G401 (cell line): ENCODE results near the gene MYO1D. TPM values are rescaled to one million over a fixed set of nuclear protein-coding genes. Genes with fewer than 3 reads are reported as not detected.
"Not testable (repeated sequence)": the region's sequence is repeated elsewhere in the genome, so short reads cannot be mapped to it uniquely, and the experiment has no call there.

Experiments used
- DNase-seq: peaks from one replicate; pipeline ENCODE4 v3.0.0-alpha.2; 2015; ENCODE audit warnings: low spot score
- in situ Hi-C: cut with HindIII; loops from 2 replicates; pipeline ENCODE4 v1.10.0; 2016; ENCODE audit warnings: low sequenced_read_pairs, mixed read lengths
- total RNA-seq: library from RNA; depleted of rRNA; stranded (reverse); fragments of >200 nt; shearing (Covaris generic); gene quantifications from 2 replicates; pipeline ENCODE4 v1.2.3, GENCODE V29; 2014

Gene MYO1D
- total RNA-seq, 1 experiment from 2014 or later: 3.7 TPM

DNA sequence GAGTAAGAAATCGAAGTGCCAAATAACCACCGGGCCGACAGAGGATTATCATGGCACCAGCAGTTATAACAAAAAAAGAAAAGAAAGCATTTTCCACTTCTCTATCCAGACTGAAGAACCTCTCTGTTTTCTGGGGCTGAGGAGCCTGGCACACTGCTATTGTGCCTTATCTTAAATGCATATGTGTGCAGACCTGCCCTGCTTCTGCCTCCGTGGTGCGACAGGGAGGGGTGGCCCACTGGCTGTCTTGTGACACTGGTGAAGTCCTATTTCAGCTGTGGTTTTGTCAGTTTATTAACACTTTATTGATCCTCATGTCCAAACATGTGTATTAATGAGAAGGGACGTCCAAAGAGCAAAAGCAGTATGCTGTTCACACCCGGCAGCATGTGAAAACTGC is 334.7 kb downstream of the MYO1D start:
- in situ Hi-C loops: no loop called here
- no peak for DNase-seq

DNA sequence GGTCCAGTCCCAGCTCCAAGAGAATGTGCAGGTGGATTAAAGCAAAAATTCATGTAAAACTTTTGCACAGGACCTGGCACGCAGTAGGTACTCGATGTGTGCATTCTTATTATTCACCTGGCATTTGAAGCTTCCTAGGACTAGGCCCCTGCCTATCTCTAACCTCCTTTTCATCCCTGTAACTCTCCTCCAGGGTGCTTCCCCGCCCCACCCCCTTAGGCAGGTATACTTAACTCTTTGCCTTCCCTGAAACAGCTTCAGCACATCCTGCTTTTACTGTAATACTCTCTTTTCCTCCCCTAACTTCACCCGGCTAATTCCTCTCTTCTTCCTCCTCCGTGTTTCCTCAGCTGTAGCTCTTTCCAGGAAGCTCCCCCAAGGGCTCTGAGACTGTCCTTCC is 335.3 kb downstream of the MYO1D start:
- DNase-seq: no peak
- in situ Hi-C loops: no loop called here

DNA sequence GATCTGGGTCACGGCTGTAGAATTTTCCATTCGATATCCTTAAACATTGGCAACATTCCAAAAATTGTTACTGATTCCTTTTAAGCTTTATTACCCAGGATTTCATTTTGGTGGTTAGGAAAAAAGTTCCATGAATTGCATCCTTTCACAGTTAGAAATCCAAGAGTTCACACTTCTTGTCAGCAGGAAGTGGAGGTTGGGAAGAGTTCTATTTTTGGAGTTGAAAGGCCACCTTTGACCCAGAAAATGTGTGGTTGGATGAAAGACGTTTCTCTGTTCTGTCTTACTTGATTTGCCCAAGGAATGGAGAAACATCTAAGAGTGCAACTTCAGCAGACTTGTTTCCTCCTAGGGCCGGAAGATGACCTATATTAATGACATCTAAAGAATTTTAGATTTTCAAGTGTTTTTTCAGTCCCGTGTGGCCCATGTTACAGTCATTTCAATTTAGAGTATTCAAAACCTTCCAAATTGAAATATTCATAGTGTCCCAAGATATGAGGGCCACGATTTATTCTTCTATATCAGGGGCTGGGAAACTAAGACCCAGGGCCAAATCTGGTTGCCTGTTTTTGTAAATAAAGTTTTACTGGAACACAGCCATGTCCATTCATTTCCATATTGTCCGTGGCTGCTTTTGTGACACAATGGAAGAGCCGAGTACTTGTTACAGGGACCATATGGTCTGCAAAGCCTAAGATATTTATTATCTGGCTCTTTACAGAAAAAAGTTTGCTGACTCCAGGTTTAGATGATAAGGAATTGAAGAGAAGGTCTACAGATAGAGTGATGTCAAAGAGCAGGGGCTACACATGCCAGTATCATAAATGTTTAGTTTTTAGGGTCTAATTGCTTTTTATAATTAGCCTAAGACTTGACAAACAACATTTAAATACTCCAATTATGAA is 339.9 kb downstream of the MYO1D start:
- no peak for DNase-seq
- in situ Hi-C loops: no loop called here

DNA sequence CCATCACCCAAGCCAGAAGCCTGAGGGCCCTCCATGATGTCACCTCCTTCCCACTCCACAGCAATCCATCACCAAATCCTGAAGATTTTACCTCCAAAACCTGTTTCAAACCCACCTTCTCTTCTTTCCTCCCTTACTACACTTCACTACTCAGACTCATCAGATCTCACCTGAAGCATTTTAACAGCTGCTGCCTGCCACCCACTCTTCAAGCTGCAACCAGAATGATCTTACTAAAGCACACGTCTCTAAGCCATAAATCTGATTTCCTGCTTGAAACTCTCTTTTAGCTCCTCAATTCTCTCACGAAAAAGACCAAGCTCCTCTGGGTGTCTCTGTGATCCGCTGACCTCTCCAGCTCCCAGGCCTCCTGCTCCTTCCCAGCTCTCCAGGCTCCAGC is 343.6 kb downstream of the MYO1D start:
- DNase-seq: no peak
- in situ Hi-C loops: no loop called here

DNA sequence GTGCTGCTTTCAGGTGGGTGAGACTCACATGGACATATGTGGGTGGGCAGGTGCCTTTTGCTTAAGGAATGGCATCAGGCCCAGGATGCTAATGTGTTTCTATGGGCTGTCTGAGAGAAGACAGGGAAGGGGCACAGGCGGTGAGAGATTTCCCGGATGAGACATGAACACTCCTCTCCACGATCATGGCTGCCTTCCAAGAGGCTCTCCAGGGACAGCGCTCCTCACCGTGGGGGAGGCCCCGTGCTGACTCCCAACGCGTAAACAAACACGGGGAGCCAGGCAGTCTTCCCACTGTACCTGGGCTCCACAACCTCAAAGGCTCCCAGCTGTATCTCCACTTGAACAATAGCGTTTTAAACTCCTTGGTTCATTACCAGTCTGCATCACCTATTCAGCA is 347.3 kb downstream of the MYO1D start:
- in situ Hi-C loops: no loop called here
- DNase-seq: no peak

DNA sequence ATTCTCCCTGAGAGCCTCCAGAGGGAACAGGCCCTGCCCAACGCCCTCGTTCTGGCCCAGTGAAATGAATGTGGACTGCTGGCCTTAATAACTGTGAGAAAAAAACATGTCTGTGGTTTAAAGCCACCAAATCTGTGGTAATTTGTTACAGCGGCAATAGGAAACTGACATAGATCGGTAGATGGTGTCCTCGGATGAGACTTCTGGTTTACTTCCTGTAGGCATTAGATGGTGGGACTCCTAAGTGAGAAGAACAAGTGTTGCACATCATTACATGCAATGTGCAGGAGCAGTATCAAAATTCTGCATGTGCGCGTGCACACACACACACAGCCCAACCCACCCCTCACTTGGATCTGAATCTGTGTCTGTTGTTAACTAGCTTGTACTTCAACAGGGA is 348.1 kb downstream of the MYO1D start:
- no peak for DNase-seq
- in situ Hi-C loops: no loop called here

DNA sequence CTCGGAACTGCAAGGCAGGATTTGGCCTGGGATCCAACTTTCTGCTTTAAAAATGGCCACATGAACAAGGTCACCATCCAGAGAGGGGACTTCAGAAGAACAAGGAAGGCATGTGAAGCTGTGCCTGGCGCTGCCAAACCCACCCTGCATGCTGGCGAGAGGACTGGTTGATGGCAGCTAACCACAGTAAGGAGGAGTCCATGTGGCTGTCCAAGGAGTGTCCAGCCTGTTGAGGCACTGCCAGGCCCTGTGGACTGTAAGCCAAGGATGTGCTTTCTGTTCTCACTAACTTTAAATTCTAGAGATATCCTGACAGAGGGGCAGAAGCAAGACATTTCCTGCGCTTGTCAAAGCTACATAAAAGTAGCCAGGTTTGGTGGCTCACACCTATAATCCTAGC is 349.8 kb downstream of the MYO1D start:
- no peak for DNase-seq
- in situ Hi-C loops: no loop called here

DNA sequence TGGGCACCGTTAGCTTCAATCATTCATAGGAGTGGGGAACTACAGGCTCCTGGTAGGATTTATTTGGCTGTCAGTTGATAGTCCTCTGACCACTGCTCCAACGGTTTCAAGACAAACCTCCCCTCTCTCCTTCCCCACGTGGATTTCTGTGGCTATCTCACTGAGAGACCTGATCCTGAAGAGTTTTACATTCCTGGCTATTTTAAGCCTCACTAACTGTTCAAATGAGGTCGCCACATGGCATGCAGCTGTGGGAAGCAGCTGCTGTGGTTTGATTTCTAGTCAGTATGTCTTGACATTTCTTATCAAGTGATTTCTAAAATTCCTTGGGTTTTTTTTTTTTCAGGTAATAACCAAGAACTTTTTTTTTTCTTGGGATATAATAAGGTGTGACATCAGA is 351.8 kb downstream of the MYO1D start:
- in situ Hi-C loops: no loop called here
- DNase-seq: no peak

DNA sequence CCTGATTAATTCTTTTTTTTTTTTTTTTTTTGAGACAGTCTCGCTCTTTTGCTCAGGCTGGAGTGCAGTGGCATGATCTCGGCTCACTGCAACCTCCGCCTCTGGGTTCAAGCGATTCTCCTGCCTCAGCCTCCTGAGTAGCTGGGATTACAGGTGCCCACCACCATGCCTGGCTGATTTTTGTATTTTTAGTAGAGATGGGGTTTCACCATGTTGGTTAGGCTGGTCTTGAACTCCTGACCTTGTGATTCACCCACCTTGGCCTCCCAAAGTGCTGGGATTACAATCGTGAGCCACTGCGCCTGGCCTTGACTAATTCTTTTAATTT is 352.4 kb downstream of the MYO1D start:
- DNase-seq, in situ Hi-C loops: not testable (repeated sequence)

DNA sequence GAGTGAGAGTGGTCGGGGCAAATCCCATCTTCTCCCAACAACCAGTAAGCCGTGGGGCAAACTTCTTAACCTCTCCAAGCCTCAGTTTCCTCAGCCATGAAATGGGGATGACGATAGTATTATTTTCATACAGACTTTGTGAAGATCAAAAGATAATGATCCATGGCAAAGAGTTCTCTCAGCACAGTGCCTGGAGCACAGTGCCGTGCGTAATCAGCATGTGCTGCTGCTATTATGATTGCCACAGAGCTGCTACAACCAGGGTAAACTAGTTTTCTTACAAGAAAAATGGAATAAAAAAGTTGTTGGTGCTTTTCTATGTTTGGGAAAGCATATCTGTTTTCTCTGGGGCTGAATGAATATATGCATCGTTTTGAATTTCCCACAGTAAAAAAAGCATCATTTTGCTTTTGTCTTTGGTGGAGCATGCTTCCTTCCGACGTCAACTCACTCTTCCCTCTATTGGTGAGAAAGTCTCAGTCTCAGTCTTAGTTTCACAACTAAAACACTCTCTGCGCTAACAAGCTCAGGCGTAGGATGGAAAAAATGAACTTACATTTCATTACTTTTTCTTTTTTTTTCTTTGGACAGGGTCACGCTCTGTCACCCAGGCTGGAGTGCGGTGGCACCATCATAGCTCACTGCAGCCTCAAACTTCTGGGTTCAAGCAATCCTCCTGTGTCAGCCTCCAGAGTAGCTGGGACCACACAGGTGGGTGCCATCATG is 352.9 kb downstream of the MYO1D start:
- no peak for DNase-seq
- in situ Hi-C loops: no loop called here

DNA sequence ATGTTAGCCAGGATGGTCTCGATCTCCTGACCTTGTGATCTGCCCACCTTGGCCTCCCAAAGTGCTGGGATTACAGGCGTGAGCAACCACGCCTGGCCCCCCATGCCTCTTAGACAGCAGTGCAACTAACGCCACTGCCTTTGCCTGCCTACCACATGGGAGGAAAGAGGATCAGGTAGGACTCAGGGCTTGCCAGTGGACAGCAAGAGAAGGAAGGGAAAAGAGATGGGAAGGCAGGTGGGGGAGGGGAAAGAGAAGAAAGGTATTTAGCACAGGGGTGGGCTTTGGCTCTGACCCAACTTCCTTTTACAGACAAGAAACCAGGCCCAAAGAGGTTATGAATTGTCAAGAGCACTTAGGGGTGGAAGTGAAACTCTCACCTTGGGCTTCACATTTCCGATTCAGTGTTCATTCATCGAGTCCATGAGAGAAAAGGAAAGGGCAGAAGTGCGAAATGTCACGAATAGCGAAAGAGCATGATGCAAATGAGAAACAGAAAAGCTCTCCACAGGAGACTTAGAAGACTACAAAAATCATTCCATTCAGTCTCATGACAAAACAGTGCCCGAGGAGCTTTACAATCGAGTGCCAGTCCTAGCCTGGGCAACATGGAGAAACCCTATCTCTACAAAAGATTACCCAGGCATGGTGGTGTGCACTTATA is 353.8 kb downstream of the MYO1D start:
- no peak for DNase-seq
- in situ Hi-C loops: no loop called here

DNA sequence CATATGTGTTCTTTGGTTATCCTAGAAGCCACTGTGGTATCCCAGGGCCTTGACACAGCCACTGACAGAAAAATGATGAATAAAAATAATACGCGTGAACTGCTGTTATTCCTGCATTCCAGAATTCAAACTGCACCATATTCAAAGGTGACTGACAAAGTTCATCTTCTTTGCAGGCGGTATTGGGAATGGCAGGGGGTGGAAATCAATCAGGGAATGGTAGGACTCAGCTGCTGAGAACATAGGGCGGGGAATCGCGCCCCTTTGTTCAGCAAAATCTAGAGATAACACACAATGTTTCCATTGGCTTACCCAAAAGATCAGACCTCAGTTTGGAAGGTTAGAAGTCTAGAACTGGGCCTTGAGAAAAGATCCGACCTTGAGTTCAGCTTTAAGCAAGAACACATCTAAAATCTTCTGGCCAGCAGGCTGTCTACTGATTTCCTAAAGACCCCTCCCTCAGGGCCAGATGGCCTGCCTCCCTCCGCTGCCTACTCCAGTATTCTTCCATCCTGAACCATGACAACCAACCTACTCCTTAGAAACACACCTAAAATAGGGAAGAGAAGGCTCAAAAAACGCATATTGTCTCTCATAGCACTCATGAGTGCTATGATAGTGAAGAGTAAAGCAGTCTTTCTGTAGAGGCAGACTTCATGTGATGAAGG is 356.1 kb downstream of the MYO1D start:
- in situ Hi-C loops: no loop called here
- DNase-seq: no peak

DNA sequence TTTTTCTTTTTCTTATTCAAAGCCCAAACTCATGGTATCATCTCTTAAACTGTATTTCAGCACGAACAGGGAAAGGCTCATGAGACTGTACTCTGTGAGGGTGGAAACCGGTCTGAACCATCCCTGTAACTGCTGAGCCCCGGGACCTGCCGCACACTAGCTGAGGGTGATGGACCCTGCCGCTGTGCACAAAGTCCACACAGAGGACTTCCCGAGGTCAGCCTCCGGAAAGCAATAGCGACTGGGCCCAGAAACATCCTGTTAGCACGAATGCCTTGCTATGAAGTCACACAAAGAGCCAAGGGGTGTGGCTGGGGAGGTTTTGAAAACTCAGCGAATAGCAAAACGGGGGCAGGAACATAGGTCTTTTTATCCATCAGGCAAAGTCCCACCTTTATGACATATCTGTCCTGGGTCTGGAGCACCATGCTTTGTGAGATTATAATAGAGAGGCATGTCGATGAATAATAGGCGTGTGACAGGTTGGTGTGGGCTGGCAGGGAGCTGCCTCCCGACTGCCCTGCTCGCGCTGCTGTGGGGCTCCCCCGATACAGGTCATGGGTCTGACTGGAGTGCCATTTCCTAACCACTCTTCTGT is 356.7 kb downstream of the MYO1D start:
- in situ Hi-C loops: no loop called here
- peak; percentile 61 for DNase-seq

DNA sequence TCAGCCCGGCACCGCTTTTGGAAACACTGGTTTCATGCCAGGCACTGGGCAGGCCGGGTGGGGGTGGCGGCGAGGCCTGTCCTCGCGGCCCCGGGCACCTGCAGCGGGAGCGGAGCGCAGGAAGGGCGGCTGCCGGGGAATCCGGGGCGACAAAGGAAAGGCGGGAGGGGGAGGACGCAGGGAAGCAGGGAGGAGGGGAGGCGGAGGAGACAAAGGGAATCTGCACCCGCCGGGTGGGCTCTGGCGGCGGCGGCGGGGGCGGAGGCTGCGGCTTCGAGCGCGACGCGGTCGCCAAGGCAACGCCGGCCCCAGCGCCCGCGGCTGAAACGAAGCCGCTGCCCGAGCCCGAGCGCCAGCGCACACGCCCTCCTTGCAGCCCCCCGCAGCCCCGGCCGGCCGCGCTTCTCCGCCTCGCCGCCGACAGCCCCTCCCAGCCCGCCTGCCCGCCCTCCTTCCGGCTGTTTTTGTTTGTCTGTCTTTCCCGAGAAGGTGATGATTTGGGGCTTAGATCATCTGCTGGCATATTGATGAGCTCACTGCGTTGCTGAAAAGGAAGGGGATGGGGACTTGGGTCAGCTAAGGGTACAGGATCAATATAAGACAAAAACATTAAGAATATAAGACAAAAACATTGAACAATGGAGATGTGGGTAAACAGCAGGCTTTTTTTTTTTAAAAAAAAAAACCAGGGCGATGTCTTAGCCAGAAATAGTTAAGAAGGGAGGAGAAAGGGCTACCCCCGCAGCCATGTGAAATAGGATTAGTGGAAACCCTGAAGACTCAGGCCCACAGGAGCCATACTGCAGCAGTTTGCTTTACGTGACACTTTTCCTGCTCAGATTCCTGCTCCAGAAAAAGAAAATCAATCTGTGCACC is 357.5 kb downstream of the MYO1D start:
- DNase-seq: peak; percentile 75
- in situ Hi-C loops: no loop called here

DNA sequence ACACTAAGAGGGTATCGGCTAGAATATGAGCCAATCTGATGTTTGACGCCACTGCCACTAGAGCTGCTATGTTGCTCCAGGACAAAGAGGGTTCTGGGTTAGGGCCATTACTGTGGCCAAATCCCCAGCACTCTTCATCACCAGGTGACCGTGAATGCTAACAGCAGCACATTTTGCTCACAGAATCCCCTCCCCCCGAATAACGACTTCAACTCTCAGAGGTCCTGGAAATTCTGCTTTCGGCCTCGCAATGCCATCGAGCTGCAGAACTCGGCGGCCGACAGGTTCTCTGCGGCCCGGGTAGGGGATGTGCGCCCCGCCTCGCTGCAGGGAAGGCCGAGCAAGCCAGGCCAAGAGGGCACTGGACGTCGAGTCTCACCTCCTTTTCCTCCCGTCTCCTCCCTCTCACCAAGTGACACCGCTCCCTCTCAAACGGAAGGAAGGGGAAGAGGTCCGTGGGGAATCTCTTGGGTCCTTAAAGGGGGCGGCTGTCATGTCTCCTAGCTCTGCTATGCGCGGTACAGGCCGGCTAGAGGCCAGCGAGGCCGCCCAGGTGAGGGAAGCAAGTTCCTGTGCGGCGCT is 358.2 kb downstream of the MYO1D start:
- in situ Hi-C loops: no loop called here

DNA sequence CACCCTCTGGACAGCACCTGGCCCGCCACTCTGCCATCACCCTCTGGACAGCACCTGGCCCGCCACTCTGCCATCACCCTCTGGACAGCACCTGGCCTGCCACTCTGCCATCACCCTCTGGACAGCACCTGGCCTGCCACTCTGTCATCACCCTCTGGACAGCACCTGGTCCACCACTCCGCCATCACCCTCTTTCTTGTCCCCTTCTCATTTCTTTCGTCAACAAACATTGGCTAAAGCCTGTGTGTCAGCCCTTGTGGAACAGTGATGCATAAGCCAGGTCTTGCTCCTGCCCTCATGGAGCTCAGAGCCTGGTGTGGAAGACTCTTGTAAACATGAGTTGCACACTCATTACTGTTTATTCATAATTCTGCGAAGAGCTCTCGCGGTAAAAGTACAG is 358.9 kb downstream of the MYO1D start:
- in situ Hi-C loops: no loop called here
- no peak for DNase-seq

More for the DNA sequence above, 358.2 kb downstream of the MYO1D start:
- DNase-seq: no peak

DNA sequence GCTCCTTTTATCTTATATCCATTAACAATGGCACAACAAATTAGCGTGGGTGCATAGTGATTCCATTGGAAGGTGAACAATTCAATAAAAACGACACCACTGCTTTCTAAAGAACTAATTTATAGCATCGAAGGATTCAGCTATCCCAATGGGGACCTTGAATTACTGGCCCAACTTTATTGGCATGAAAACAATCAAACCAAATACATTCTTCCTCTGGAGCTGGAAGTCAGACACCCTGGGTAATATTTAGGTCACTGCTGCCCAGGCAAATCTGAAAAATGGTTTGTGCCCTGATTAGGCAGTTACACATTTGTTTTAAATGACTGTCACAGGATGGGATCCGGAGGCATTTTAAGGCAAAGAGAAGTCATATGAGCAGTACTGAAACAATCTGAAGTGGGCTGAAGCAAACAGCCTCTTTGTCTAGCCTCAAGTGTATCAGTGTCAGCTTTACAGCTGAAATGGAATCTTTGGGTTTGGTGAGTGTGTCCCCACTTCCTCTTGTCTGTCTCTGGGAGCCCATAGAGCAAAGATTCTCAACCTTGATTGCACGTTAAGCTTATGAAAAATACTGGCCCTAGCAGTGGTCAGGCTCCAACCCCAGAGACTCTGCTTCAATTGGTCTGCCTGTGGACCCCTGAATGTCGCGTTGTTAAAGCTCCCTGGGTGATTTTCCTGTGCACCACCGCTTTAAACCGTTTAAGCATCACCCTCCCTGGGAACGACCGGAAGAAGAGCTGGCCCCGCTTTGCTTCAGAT is 359.8 kb downstream of the MYO1D start:
- peak; percentile 45 for DNase-seq
- in situ Hi-C loops: no loop called here
